ENCODE measurements around the gene RASGRP3.

RASGRP3 gene

DNA sequence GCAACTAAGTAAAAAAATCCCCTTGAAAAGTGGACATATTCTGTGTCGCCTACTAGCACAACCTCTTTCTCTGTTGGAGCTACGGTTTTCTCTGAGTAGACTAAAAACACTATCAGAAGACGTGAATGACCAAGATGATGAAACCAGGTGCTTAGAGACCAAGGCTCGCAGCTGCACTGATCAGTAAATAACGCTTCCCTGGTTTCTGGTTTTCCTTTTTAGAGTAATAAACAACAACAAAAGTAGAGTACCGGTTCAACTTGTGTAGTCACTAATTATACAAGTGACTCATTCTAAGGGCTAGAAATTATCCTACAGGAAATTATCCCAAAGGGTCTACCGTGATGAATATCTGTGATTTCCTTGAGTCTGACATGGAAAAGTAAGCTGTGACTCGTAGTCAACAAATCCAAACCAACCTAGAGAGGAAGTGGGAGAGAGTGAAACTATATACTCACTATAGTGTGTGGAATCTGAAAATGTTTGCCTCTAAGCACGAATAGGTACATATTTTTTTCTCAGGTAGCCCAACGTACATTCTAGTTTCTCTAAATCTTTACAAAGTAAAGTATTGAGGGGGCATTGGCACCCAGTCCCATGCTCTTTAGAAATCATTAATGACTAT is 17.8 kb downstream of the RASGRP3 start:
- no peak for DNase-seq

DNA sequence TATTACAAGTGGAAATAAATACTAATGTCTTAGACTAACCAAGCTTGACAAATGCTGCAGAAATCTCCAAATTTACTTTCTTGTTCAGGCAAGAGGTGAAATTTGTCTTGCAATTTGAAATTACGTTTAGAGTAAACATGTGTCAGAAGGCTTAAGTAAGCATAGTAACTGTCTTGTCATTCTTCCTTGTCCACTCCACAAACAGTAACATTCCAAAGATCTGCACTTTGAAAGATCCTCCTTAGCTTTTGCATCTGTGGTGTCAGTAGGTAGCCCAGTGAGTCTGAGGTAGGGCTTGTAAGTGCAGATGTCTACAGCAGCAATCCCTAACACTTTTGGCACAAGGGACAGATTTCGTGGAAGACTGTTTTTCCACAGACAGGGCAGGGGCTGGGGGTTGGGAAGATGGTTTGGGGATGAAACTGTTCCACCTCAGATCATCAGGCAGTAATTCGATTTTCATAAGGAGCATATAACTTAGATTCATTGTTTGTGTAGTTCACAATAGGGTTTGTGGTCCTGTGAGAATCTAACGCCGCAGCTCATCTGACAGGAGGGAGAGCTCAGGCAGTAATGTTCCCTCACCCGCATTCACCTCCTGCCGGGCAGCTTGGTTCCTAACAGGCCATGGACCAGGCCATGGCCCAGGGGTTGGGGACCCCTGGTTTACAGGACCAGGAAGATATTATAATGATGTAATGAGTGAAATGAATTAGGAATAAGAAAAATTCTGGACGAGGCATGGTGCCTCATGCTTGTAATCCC is 18.6 kb downstream of the RASGRP3 start:
- DNase-seq: no peak

DNA sequence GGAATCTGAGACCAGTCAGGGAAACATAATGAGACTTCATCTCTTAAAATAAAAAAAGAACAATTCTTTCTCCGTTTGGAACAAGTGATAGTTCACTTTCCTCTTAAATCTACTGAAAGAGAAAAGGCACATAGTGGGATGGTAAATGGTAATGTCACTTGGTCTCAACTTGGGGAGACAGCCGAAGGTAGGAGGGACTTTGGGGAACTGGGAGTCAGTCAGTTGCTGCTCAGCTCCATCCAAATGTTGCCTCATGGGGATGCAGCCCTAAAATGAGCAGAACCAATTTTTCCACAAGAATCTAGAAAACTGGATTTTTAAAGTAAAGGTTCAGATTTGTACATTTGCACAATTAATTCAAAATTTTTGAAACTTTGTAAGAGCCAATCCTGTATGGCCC is 19.2 kb downstream of the RASGRP3 start:
- no peak for DNase-seq

DNA sequence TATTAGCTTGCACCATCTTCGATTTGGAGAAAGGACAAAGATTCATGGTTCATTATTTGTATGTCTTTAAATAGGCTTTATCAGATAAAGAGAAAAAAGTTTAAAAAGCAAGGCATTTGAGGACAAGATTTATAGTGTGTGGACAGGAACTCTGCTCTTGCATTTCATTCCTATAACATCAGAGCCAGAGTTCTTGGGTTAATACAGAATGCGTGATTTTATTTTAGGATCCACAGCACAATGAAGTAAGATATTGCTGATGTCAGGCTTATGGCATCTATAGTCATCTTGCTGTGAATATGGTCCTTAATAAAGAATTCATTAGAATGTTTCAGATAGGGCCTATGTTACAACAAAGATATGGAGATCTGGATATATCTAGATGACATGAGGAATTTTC is 19.7 kb downstream of the RASGRP3 start:
- no peak for DNase-seq

DNA sequence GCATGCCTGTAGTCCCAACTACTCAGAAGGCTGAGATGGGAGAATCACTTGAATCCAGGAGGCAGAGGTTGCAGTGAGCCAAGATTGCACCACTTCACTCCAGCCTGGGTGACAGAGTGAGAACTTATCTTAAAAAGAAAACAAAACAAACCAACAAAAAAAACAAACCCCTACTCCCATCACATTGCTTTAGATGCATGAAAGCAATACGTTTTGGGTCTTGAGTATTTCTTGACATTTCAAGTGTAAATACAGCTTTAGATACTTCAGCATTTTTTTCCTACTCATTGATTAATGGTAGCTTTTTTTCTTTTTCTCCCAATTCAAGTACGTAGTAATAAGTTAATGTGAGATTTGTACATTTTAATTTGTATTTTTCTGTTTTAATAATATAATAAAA is 20.3 kb downstream of the RASGRP3 start:
- no peak for DNase-seq

DNA sequence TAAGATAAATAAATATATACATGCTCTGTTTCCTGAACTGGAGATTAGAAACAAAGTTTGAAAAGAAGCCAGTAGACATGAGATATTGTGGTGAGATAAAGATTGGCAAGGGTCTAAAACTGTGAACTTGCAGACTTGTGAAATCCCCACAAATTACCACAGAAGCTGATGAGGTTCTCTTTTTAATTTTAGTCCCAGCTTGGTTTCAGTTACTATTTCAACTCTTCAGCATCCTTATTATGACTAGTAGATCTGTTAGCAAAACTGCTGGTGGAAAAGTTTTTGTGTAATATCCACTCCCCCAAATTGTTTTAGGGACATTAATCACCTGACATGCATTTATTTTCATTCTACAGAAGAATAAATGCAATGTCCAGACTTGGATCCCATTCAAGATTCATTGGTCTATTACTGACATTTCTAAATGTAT is 20.8 kb downstream of the RASGRP3 start:
- no peak for DNase-seq

GRCh38 chr2:33498291-33498956 is 22.0 kb downstream of the RASGRP3 start:
- DNase-seq: no peak

- no peak for DNase-seq
Observed at GRCh38 chr2:33500177-33500576, 23.7 kb downstream of the RASGRP3 start.

DNA sequence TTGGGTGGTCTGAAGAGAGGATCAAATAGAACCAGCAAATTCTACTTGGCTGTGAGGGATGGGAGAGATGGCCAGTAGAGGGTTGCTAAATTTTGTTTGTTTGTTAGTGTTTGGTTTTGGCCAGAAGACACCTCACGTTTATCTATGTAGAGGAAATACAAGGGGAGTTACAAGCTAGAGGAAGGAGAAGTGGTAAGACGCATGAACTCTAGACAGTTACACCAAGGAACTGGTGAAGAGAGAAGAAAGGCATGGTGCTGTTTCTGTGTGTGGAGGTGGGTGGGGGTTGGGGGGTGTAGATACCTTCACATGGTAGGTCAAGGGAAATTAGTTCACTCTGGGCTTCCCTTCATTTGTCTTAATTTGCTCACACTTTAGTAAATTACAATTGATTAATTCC is 25.6 kb downstream of the RASGRP3 start:
- no peak for DNase-seq

- no peak for DNase-seq
Observed at GRCh38 chr2:33503002-33503401, 26.6 kb downstream of the RASGRP3 start.

GRCh38 chr2:33505966-33506365 is 29.5 kb downstream of the RASGRP3 start:
- no peak for DNase-seq

GRCh38 chr2:33509908-33510585 is 33.6 kb downstream of the RASGRP3 start:
- no peak for DNase-seq

- DNase-seq: no peak
Observed at GRCh38 chr2:33510586-33510968, 34.1 kb downstream of the RASGRP3 start.

GRCh38 chr2:33511141-33511540 is 34.7 kb downstream of the RASGRP3 start:
- DNase-seq: no peak

DNA sequence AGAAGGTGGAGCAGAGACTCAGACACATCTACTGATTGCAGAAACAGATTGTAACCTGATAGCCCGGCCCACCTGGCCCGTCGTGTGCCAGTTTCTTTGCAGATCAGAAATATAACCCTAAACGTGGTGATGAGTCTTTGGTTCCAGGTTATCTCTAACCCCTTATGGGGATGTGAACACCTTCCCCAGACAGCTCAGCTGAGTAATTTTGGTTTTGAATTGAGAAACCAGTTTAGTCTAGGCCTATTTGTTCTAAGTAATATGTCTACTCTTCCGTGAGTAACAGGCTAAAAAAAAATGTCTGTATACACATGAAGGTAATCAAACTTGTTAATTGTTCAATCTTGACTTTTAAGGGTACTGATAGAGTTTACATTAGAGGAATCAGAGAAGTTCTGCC is 35.7 kb downstream of the RASGRP3 start:
- DNase-seq: no peak

- no peak for DNase-seq
Observed at GRCh38 chr2:33513480-33513879, 37.0 kb downstream of the RASGRP3 start.

- no peak for DNase-seq
Observed at GRCh38 chr2:33516456-33516995, 40.1 kb downstream of the RASGRP3 start.

DNA sequence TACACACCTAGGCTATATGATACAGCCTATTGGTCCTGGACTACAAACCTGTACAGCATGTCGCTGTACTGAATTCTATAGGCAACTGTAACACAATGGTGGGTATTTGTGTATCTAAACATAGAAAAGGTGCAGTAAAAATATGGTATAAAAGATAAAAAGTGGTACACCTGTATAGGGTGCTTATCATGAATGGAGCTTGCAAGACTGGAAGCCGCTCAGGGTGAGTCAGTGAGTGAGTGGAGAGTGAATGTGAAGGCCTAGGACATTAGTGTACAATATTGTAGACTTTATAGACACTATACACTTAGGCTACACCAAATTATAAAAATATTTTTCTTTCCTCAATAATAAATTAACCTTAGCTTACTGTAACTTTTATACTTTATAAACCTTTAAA is 41.8 kb downstream of the RASGRP3 start:
- DNase-seq: no peak

DNA sequence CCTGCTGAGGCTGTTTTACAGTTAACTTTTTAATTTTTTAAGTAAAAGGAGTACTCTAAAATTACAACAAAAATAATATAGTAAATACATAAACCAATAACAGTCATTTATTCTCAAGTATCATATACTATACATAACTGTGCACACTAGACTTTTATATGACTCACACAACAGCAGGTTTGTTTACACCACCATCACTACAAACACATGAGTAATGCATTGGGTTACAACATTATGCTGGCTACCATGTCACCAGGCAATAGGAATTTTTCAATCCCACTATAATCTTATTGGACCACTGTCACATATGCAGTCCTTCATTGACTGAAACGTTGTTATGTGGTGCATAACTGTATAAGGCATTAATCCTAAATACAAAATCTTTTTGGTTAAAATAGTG is 42.5 kb downstream of the RASGRP3 start:
- DNase-seq: no peak

- no peak for DNase-seq
Observed at GRCh38 chr2:33521791-33522281, 45.4 kb downstream of the RASGRP3 start.

GRCh38 chr2:33522576-33522975 is 46.1 kb downstream of the RASGRP3 start:
- no peak for DNase-seq

GRCh38 chr2:33525666-33526065 is 49.2 kb downstream of the RASGRP3 start:
- DNase-seq: no peak

GRCh38 chr2:33526132-33526531 is 49.7 kb downstream of the RASGRP3 start:
- DNase-seq: no peak

Data from stimulated activated CD4-positive, alpha-beta T cell treated with anti-CD3 and anti-CD28 coated beads, Interleukin-4, amount 100 ng/mL, for 1 hour (primary cell).